OCI-LY1 (cell line): ENCODE data around the gene CMC2.

Source experiments
- CTCF ChIP-seq: fragments of 200-600 bp; sonication (generic), shearing (Covaris generic); IDR thresholded peaks from 2 replicates; pipeline ENCODE4 v1.5.1; 2017; ENCODE audit warnings: mild to moderate bottlenecking, antibody characterized with exemption, low read length, moderate library complexity, mixed read lengths
- EZH2 ChIP-seq: fragments of 200-600 bp; sonication (generic), shearing (Covaris generic); IDR thresholded peaks from 2 replicates; pipeline ENCODE4 v1.8.0; 2017; ENCODE audit warnings: borderline replicate concordance, mixed run types, mild to moderate bottlenecking, antibody characterized with exemption, low read length, moderate library complexity, mixed read lengths

- TF ChIP-seq CTCF (no peak), EZH2 (no peak)
Observed at GRCh38 chr16:81001330-81001729, 5.4 kb downstream of the CMC2 start.
